Left renal pelvis (tissue), 4 donors: ENCODE data around the gene LTB4R2. TPM values are rescaled to one million over a fixed set of nuclear protein-coding genes. Genes with fewer than 3 reads are reported as not detected.

Experiments
- DNase-seq, 4 donors: peaks; one replicate each; pipeline ENCODE4 v3.0.0-alpha.2; 2013; ENCODE audit warnings: low read depth in 4 of 4, low spot score in 3 of 4
- polyA plus RNA-seq, 4 donors: library from polyadenylated mRNA; unstranded; fragments of 120-200 nt; gene quantifications; one replicate each; pipeline ENCODE4 v1.2.1, GENCODE V29; 2013; ENCODE audit not compliant: insufficient read length in 4 of 4

The LTB4R2 gene
- polyA plus RNA-seq, 4 donors: 1.7 to 4.4 (median 3.0) TPM

- DNase-seq: no peak
These were observed 35.8 kb upstream of the LTB4R2 start for GRCh38 chr14:24274101-24274543.

- no peak for DNase-seq
These were observed 32.9 kb upstream of the LTB4R2 start for GRCh38 chr14:24277071-24277470.

GRCh38 chr14:24277606-24278321 lies 32.2 kb upstream of the LTB4R2 start:
- DNase-seq: no peak

GRCh38 chr14:24278424-24278823 lies 31.5 kb upstream of the LTB4R2 start:
- no peak for DNase-seq

- no peak for DNase-seq
These were observed 30.4 kb upstream of the LTB4R2 start for GRCh38 chr14:24279301-24280186.

GRCh38 chr14:24280797-24281460 lies 29.0 kb upstream of the LTB4R2 start:
- DNase-seq: no peak

- no peak for DNase-seq
These were observed 28.3 kb upstream of the LTB4R2 start for GRCh38 chr14:24281636-24282035.

GRCh38 chr14:24282736-24283135 lies 27.2 kb upstream of the LTB4R2 start:
- DNase-seq: no peak

- DNase-seq: no peak
These were observed 26.0 kb upstream of the LTB4R2 start for GRCh38 chr14:24283796-24284460.

GRCh38 chr14:24284501-24285035 lies 25.4 kb upstream of the LTB4R2 start:
- DNase-seq: no peak

- DNase-seq: no peak
These were observed 24.6 kb upstream of the LTB4R2 start for GRCh38 chr14:24285351-24285750.

- no peak for DNase-seq
These were observed 22.9 kb upstream of the LTB4R2 start for GRCh38 chr14:24286996-24287395.

- DNase-seq: no peak
These were observed 20.2 kb upstream of the LTB4R2 start for GRCh38 chr14:24289649-24290280.

- no peak for DNase-seq
These were observed 19.2 kb upstream of the LTB4R2 start for GRCh38 chr14:24290746-24291145.

GRCh38 chr14:24291446-24292117 lies 18.4 kb upstream of the LTB4R2 start:
- no peak for DNase-seq

GRCh38 chr14:24292118-24292807 lies 17.7 kb upstream of the LTB4R2 start:
- DNase-seq: no peak

GRCh38 chr14:24293525-24293924 lies 16.4 kb upstream of the LTB4R2 start:
- DNase-seq: no peak

- no peak for DNase-seq
These were observed 13.4 kb upstream of the LTB4R2 start for GRCh38 chr14:24296341-24297157.
